ENCODE results near the gene MEN1. TPM values are rescaled to one million over a fixed set of nuclear protein-coding genes. Genes with fewer than 3 reads are reported as not detected.

Gene MEN1
- total and polyA plus RNA-seq, 9 of the 15 experiments (the other 6 are each of a cell fraction or from before 2014, with no cell fraction given), result 3.4 to 57.2 (median 19.3) TPM

DNA sequence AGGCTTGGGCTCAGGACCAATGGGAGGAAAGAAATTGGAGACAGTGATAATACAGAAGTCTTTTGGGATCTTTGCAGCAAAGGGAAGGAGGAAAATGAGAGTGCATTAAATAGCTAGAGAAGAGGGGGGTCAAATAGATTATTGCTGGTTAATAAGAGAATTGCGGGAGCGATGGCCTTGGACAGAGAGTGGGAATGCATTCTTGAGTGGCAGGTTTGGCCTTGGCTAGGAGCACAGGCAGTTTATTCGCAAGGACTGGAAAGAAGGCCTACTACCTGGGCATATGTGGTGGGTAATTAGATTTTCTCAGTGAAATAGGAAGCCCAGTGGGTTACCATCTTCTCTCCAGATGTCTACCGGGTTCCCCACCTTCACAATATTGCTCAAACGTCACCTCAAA lies 3.5 kb upstream of the MEN1 start (continued):
- TF ChIP-seq, protein P1, sequence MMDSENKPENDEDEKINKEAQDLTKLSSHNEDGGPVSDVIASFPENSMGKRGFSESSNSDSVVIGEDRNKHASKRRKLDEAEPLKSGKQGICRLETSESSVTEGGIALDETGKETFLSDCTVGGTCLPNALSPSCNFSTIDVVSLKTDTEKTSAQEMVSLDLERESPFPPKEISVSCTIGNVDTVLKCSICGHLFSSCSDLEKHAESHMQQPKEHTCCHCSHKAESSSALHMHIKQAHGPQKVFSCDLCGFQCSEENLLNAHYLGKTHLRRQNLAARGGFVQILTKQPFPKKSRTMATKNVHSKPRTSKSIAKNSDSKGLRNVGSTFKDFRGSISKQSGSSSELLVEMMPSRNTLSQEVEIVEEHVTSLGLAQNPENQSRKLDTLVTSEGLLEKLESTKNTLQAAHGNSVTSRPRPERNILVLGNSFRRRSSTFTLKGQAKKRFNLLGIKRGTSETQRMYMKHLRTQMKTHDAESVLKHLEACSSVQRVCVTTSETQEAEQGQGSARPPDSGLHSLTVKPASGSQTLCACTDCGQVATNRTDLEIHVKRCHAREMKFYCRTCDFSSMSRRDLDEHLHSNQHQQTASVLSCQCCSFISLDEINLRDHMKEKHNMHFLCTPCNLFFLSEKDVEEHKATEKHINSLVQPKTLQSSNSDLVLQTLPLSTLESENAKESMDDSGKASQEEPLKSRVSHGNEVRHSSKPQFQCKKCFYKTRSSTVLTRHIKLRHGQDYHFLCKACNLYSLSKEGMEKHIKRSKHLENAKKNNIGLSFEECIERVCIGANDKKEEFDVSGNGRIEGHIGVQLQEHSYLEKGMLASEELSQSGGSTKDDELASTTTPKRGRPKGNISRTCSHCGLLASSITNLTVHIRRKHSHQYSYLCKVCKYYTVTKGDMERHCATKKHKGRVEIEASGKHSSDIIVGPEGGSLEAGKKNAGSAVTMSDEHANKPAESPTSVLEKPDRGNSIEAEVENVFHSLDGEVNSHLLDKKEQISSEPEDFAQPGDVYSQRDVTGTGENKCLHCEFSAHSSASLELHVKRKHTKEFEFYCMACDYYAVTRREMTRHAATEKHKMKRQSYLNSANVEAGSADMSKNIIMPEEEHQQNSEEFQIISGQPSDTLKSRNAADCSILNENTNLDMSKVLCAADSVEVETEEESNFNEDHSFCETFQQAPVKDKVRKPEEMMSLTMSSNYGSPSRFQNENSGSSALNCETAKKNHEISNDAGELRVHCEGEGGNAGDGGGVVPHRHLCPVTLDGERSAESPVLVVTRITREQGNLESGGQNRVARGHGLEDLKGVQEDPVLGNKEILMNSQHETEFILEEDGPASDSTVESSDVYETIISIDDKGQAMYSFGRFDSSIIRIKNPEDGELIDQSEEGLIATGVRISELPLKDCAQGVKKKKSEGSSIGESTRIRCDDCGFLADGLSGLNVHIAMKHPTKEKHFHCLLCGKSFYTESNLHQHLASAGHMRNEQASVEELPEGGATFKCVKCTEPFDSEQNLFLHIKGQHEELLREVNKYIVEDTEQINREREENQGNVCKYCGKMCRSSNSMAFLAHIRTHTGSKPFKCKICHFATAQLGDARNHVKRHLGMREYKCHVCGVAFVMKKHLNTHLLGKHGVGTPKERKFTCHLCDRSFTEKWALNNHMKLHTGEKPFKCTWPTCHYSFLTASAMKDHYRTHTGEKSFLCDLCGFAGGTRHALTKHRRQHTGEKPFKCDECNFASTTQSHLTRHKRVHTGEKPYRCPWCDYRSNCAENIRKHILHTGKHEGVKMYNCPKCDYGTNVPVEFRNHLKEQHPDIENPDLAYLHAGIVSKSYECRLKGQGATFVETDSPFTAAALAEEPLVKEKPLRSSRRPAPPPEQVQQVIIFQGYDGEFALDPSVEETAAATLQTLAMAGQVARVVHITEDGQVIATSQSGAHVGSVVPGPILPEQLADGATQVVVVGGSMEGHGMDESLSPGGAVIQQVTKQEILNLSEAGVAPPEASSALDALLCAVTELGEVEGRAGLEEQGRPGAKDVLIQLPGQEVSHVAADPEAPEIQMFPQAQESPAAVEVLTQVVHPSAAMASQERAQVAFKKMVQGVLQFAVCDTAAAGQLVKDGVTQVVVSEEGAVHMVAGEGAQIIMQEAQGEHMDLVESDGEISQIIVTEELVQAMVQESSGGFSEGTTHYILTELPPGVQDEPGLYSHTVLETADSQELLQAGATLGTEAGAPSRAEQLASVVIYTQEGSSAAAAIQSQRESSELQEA (IDR thresholded peaks at IDR 0.05; ENCODE audit: low read depth), result no peak
- TF ChIP-seq TEAD4 (IDR thresholded peaks at IDR 0.05; ENCODE audit: low read length), result no peak
- no peak for TF ChIP-seq TEAD4 (CRISPR knock-in tag; IDR thresholded peaks at IDR 0.05; ENCODE audit: borderline replicate concordance)
- no peak for TF ChIP-seq TSC22D4 (tag; IDR thresholded peaks at IDR 0.05)
- no peak for TF ChIP-seq SMARCE1 (IDR thresholded peaks at IDR 0.05)
- no peak for TF ChIP-seq SIN3A (IDR thresholded peaks at IDR 0.05; ENCODE audit: borderline replicate concordance in 2 of 2, control insufficient read depth in 1 of 2, low read depth in 2 of 2, low read length in 2 of 2)
- TF ChIP-seq EP300 (IDR thresholded peaks at IDR 0.05; ENCODE audit: low read length), result no peak
- TF ChIP-seq TRIM28 (IDR thresholded peaks at IDR 0.05), result no peak
- no peak for TF ChIP-seq L3MBTL2 (IDR thresholded peaks at IDR 0.05)
- TF ChIP-seq ZNF384 (IDR thresholded peaks at IDR 0.05; ENCODE audit: low read depth, low read length), result no peak
- TF ChIP-seq TAL1 (IDR thresholded peaks at IDR 0.05), result no peak
- TF ChIP-seq, protein P2, sequence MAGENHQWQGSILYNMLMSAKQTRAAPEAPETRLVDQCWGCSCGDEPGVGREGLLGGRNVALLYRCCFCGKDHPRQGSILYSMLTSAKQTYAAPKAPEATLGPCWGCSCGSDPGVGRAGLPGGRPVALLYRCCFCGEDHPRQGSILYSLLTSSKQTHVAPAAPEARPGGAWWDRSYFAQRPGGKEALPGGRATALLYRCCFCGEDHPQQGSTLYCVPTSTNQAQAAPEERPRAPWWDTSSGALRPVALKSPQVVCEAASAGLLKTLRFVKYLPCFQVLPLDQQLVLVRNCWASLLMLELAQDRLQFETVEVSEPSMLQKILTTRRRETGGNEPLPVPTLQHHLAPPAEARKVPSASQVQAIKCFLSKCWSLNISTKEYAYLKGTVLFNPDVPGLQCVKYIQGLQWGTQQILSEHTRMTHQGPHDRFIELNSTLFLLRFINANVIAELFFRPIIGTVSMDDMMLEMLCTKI (IDR thresholded peaks at IDR 0.05; ENCODE audit: partially characterized antibody), result no peak
